Neural progenitor cell (in vitro differentiated cells): ENCODE measurements around the gene ZNF415. TPM values are rescaled to one million over a fixed set of nuclear protein-coding genes. Genes with fewer than 3 reads are reported as not detected.

Source experiments
- DNase-seq: peaks from one replicate; pipeline ENCODE4 v3.0.0-alpha.2; 2016; ENCODE audit warnings: low spot score
- H2AFZ ChIP-seq: fragments of 200-600 bp; sonication (generic); replicated peaks from 2 replicates; pipeline ENCODE4 v1.6.1; 2016; ENCODE audit warnings: antibody characterized with exemption
- H3F3A ChIP-seq: fragments of 200-600 bp; sonication (generic); 2 replicates; pipeline ENCODE4 v1.6.1; 2016; ENCODE audit warnings: antibody characterized with exemption, low read depth
- H3K27ac ChIP-seq: fragments of 200-600 bp; sonication (generic); 2 replicates; pipeline ENCODE4 v1.5.1; 2016; ENCODE audit warnings: mild to moderate bottlenecking
- H3K27me3 ChIP-seq: fragments of 200-600 bp; sonication (generic); 2 replicates; pipeline ENCODE4 v1.6.1; 2016; ENCODE audit warnings: mild to moderate bottlenecking, moderate library complexity
- H3K36me3 ChIP-seq: fragments of 200-600 bp; sonication (generic); 2 replicates; pipeline ENCODE4 v1.5.1; 2016
- H3K4me1 ChIP-seq: fragments of 200-600 bp; sonication (generic); 2 replicates; pipeline ENCODE4 v1.6.1; 2016; ENCODE audit warnings: mixed run types
- H3K4me2 ChIP-seq: fragments of 200-600 bp; sonication (generic); 2 replicates; pipeline ENCODE4 v1.6.1; 2016
- H3K4me3 ChIP-seq: fragments of 200-600 bp; sonication (generic); 2 replicates; pipeline ENCODE4 v1.5.1; 2016
- H3K79me2 ChIP-seq: fragments of 200-600 bp; sonication (generic); 2 replicates; pipeline ENCODE4 v1.6.1; 2016; ENCODE audit warnings: low read depth
- H3K9ac ChIP-seq: fragments of 200-600 bp; sonication (generic); 2 replicates; pipeline ENCODE4 v1.6.1; 2016
- H3K9me3 ChIP-seq: fragments of 200-600 bp; sonication (generic); 2 replicates; pipeline ENCODE4 v1.5.1; 2016; ENCODE audit warnings: low read depth
- H4K20me1 ChIP-seq: fragments of 200-600 bp; sonication (generic); 2 replicates; pipeline ENCODE4 v1.6.1; 2016; ENCODE audit warnings: low read depth
- H3K27ac Mint-ChIP-seq: 3 replicates; pipeline ENCODE4 v1.8.0; 2021; ENCODE audit warnings: mixed read lengths
- H3K27me3 Mint-ChIP-seq: 2 replicates; pipeline ENCODE4 v1.8.0; 2022; ENCODE audit warnings: low read depth, mild to moderate bottlenecking, inconsistent platforms, moderate library complexity, mixed read lengths; ENCODE audit not compliant: insufficient read depth
- H3K36me3 Mint-ChIP-seq: 3 replicates; pipeline ENCODE4 v1.8.0; 2021; ENCODE audit warnings: mixed read lengths
- H3K4me1 Mint-ChIP-seq: 3 replicates; pipeline ENCODE4 v1.8.0; 2021; ENCODE audit warnings: mixed read lengths
- H3K4me3 Mint-ChIP-seq: 3 replicates; pipeline ENCODE4 v1.8.0; 2021; ENCODE audit warnings: mild to moderate bottlenecking, moderate library complexity, mixed read lengths
- H3K9me3 Mint-ChIP-seq: 3 replicates; pipeline ENCODE4 v1.8.0; 2020; ENCODE audit warnings: mixed read lengths
- CTCF ChIP-seq: fragments of 200-600 bp; sonication (generic); IDR thresholded peaks from 2 replicates; pipeline ENCODE4 v1.5.1; 2017; ENCODE audit warnings: antibody characterized with exemption, mild to moderate bottlenecking
- EZH2 ChIP-seq: fragments of 200-600 bp; sonication (generic); IDR thresholded peaks from 2 replicates; pipeline ENCODE4 v1.6.1; 2017; ENCODE audit warnings: antibody characterized with exemption, mild to moderate bottlenecking, moderate library complexity
- EZH2phosphoT487 ChIP-seq: fragments of 200-600 bp; sonication (generic); IDR thresholded peaks from 2 replicates; pipeline ENCODE4 v1.6.1; 2017; ENCODE audit warnings: antibody characterized with exemption
- total RNA-seq: library from RNA; depleted of rRNA; stranded (reverse); fragments of >200 nt; gene quantifications from 2 replicates; pipeline ENCODE4 v1.2.3, GENCODE V29; 2015; ENCODE audit warnings: low replicate concordance

The ZNF415 gene
- total RNA-seq, 1 donor from 2014 or later, result 23.9 TPM

DNA sequence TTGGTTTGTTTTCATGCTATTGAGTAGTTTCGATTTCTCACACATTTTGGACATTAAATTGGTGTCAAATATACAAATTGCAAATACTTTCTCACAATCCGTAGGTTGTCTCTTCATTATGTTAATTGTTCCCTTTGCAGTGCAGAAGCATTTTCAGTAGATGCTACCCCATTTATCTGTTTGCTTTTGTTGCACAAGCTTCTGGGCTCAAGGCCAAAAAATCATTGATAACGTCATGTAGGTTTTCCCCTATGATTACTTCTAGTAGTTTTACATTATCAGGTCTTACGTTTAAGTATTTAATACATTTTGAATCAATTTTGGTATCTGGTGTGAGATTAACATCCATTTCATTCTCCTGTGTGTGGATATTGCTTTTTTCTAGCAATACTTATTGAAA, 40.2 kb upstream of the ZNF415 start:
- H3K36me3 Mint-ChIP-seq, result peaks cover 4% of the 10 kb centered on the region
- no peak overlapping the region for H3K27ac ChIP-seq
- peaks cover 49% of the 10 kb centered on the region for H3K9me3 Mint-ChIP-seq

GRCh38 chr19:53165691-53166091, 33.0 kb upstream of the ZNF415 start:
- Histone ChIP-seq H3K9me3 (peaks cover 23% of the 10 kb centered on the region), H3K9ac (no peak overlapping the region), H3K4me2 (no peak overlapping the region), H3K79me2 (no peaks in the 10 kb centered on the region), H3K27me3 (no peaks in the 10 kb centered on the region), H4K20me1 (no peaks in the 10 kb centered on the region), H3K36me3 (peaks cover 5% of the 10 kb centered on the region), H3K27ac (no peak overlapping the region), H2AFZ (no peak overlapping the region), H3F3A (no peaks in the 10 kb centered on the region), H3K4me1 (no peaks in the 10 kb centered on the region), H3K4me3 (no peak overlapping the region)
- Mint-ChIP-seq H3K27ac (no peak overlapping the region), H3K9me3 (peaks cover 59% of the 10 kb centered on the region), H3K4me3 (no peak overlapping the region), H3K27me3 (no peaks in the 10 kb centered on the region), H3K36me3 (peaks cover 10% of the 10 kb centered on the region), H3K4me1 (no peaks in the 10 kb centered on the region)
- no peak for DNase-seq
- TF ChIP-seq CTCF (no peak), EZH2 (no peak)

More for the DNA sequence above, 40.2 kb upstream of the ZNF415 start:
- H3K9me3 ChIP-seq, result peaks cover 7% of the 10 kb centered on the region
- Mint-ChIP-seq H3K27me3 (no peaks in the 10 kb centered on the region), H3K4me1 (no peaks in the 10 kb centered on the region), H3K4me3 (no peak overlapping the region), H3K27ac (no peak overlapping the region)
- no peaks in the 10 kb centered on the region for H3K27me3 ChIP-seq
- TF ChIP-seq CTCF (no peak), EZH2phosphoT487 (no peak)
- H3K4me1 ChIP-seq, result no peaks in the 10 kb centered on the region
- H3K4me2 ChIP-seq, result no peak overlapping the region
- H2AFZ ChIP-seq, result no peak overlapping the region
- H3F3A ChIP-seq, result no peaks in the 10 kb centered on the region
- no peaks in the 10 kb centered on the region for H3K79me2 ChIP-seq
- H3K36me3 ChIP-seq, result peaks cover 5% of the 10 kb centered on the region
- H4K20me1 ChIP-seq, result no peaks in the 10 kb centered on the region
- no peak overlapping the region for H3K9ac ChIP-seq
- DNase-seq, result no peak
- H3K4me3 ChIP-seq, result no peak overlapping the region

DNA sequence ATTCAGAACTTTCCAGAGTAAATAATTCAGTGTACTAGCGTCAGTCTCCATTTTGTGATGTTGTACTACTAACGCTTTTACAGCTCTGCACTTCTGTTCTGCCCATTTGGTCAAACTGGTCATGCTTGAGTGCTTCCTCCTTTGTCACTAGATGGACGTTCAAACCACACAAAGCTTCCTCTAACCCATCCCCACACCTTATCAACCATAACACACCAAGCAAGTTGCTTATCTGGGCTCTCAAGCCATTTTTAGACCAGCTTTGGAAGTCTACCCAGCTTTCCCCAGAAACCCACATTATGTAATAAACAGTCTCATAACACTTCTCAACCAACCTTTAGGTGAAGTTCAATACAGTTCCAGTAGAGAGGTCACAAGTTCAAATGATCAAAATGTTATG, 28.4 kb upstream of the ZNF415 start:
- Histone ChIP-seq H4K20me1 (no peaks in the 10 kb centered on the region), H3K79me2 (peaks cover 17% of the 10 kb centered on the region), H3K27me3 (peaks cover 9% of the 10 kb centered on the region), H3K4me2 (no peak overlapping the region), H2AFZ (no peak overlapping the region), H3K4me3 (no peak overlapping the region), H3K36me3 (no peaks in the 10 kb centered on the region), H3K9me3 (peaks cover 16% of the 10 kb centered on the region), H3K9ac (no peak overlapping the region), H3K27ac (no peak overlapping the region), H3F3A (peaks cover 3% of the 10 kb centered on the region), H3K4me1 (no peaks in the 10 kb centered on the region)
- no peak for TF ChIP-seq EZH2
- TF ChIP-seq EZH2phosphoT487, result no peak
- no peak for TF ChIP-seq CTCF
- DNase-seq, result no peak
- Mint-ChIP-seq H3K4me3 (no peak overlapping the region), H3K4me1 (peaks cover 9% of the 10 kb centered on the region), H3K9me3 (peaks cover 56% of the 10 kb centered on the region), H3K36me3 (peaks cover 17% of the 10 kb centered on the region), H3K27ac (no peak overlapping the region), H3K27me3 (no peaks in the 10 kb centered on the region)
